ENCODE measurements around the gene ABHD1. TPM values are rescaled to one million over a fixed set of nuclear protein-coding genes. Genes with fewer than 3 reads are reported as not detected.

Gene ABHD1
- total RNA-seq, 1 experiment from 2014 or later = 0.46 TPM

- DNase-seq (ENCODE audit: low read depth, low spot score) = no peak
- POLR2A ChIA-PET = no interaction called here
- in situ Hi-C loops (cut with HindIII; ENCODE audit: low pct_unique_long_range_greater_than_20kb, low sequenced_read_pairs) = no loop called here
Observed at GRCh38 chr2:27150639-27151230, 27.1 kb downstream of the ABHD1 start.

DNA sequence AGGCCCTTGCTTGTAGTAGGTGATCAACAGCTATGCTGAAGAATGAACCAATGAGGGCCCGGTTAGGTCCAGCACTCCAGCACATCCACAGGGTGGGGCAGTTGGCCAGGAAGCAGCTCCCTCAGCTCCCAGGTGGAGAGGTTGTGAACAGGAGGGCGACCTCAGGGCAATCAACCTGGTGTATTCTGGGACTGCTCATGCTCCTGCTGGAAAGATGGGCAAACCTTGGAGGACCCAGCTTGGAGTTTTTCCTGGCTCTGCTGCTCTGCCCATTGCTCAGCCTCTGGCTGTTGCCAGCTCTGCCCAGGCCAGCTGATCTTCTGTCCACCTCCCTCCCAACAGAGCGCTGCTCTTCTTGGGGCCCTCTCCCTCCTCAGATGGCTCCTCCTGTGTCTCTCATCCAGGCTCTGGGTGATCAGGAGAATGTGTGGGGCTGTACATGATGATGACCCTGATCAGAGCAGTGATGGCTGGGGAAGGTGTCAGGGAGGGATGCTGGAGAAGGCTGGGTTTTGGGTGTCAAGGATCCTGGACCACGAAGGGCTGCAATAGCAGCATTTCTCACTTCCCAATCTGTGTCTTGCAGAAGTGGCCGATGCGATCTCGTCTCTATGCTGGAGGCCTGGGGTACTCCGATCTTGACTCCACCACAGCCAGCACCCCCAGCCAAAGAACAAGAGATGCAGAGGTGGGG is 28.6 kb downstream of the ABHD1 start:
- Histone ChIP-seq H3K4me3 (ENCODE audit: low read depth in 2 of 2, low read length in 2 of 2) (no peak overlapping the region), H3K4me1 (ENCODE audit: control insufficient read depth, insufficient read depth, low read length) (no peaks in the 10 kb centered on the region), H3K27ac (ENCODE audit: low read length) (no peak overlapping the region), H3K36me3 (ENCODE audit: control insufficient read depth, insufficient read depth, low read length) (no peaks in the 10 kb centered on the region), H3K9me3 (ENCODE audit: control insufficient read depth, insufficient read depth, low read depth, low read length) (no peaks in the 10 kb centered on the region), H3K27me3 (ENCODE audit: control insufficient read depth, insufficient read depth, low read length) (no peaks in the 10 kb centered on the region)
- no peak for DNase-seq (ENCODE audit: low read depth, low spot score)
- no peak for TF ChIP-seq SIN3A (IDR thresholded peaks at IDR 0.05; ENCODE audit: borderline replicate concordance, insufficient read depth, low read depth, low read length)
- TF ChIP-seq, protein P1, sequence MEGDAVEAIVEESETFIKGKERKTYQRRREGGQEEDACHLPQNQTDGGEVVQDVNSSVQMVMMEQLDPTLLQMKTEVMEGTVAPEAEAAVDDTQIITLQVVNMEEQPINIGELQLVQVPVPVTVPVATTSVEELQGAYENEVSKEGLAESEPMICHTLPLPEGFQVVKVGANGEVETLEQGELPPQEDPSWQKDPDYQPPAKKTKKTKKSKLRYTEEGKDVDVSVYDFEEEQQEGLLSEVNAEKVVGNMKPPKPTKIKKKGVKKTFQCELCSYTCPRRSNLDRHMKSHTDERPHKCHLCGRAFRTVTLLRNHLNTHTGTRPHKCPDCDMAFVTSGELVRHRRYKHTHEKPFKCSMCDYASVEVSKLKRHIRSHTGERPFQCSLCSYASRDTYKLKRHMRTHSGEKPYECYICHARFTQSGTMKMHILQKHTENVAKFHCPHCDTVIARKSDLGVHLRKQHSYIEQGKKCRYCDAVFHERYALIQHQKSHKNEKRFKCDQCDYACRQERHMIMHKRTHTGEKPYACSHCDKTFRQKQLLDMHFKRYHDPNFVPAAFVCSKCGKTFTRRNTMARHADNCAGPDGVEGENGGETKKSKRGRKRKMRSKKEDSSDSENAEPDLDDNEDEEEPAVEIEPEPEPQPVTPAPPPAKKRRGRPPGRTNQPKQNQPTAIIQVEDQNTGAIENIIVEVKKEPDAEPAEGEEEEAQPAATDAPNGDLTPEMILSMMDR (IDR thresholded peaks at IDR 0.05) = no peak
- no peak for TF ChIP-seq TCF7L2 (IDR thresholded peaks at IDR 0.05; ENCODE audit: low read depth, low read length)
- TF ChIP-seq, protein P2, sequence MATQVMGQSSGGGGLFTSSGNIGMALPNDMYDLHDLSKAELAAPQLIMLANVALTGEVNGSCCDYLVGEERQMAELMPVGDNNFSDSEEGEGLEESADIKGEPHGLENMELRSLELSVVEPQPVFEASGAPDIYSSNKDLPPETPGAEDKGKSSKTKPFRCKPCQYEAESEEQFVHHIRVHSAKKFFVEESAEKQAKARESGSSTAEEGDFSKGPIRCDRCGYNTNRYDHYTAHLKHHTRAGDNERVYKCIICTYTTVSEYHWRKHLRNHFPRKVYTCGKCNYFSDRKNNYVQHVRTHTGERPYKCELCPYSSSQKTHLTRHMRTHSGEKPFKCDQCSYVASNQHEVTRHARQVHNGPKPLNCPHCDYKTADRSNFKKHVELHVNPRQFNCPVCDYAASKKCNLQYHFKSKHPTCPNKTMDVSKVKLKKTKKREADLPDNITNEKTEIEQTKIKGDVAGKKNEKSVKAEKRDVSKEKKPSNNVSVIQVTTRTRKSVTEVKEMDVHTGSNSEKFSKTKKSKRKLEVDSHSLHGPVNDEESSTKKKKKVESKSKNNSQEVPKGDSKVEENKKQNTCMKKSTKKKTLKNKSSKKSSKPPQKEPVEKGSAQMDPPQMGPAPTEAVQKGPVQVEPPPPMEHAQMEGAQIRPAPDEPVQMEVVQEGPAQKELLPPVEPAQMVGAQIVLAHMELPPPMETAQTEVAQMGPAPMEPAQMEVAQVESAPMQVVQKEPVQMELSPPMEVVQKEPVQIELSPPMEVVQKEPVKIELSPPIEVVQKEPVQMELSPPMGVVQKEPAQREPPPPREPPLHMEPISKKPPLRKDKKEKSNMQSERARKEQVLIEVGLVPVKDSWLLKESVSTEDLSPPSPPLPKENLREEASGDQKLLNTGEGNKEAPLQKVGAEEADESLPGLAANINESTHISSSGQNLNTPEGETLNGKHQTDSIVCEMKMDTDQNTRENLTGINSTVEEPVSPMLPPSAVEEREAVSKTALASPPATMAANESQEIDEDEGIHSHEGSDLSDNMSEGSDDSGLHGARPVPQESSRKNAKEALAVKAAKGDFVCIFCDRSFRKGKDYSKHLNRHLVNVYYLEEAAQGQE (IDR thresholded peaks at IDR 0.05; ENCODE audit: insufficient read depth in 1 of 2, low read depth in 2 of 2, low read length in 1 of 2) = no peak
- TF ChIP-seq POLR2AphosphoS5 (IDR thresholded peaks at IDR 0.05; ENCODE audit: low read depth, low read length) = no peak
- in situ Hi-C loops (cut with HindIII; ENCODE audit: low pct_unique_long_range_greater_than_20kb, low sequenced_read_pairs) (no loop called here), intact Hi-C loops (cut with micrococcal nuclease; ENCODE audit: unreplicated experiment) (no loop called here)
- CTCF ChIA-PET = no interaction called here
- POLR2A ChIA-PET = no interaction called here
- no TSS peak for BruUV-seq (replicated peaks)
- ATAC-seq = peak; percentile 60

More at GRCh38 chr2:27150639-27151230, 27.1 kb downstream of the ABHD1 start:
- no peak for ATAC-seq
- TF ChIP-seq, protein P1 (IDR thresholded peaks at IDR 0.05) = no peak
- no peak for TF ChIP-seq TCF7L2 (IDR thresholded peaks at IDR 0.05; ENCODE audit: low read depth, low read length)
- TF ChIP-seq, protein P2 (IDR thresholded peaks at IDR 0.05; ENCODE audit: insufficient read depth in 1 of 2, low read depth in 2 of 2, low read length in 1 of 2) = no peak
- no peak for TF ChIP-seq SIN3A (IDR thresholded peaks at IDR 0.05; ENCODE audit: borderline replicate concordance, insufficient read depth, low read depth, low read length)
- TF ChIP-seq POLR2AphosphoS5 (IDR thresholded peaks at IDR 0.05; ENCODE audit: low read depth, low read length) = no peak
- Histone ChIP-seq H3K4me1 (ENCODE audit: control insufficient read depth, insufficient read depth, low read length) (no peaks in the 10 kb centered on the region), H3K27me3 (ENCODE audit: control insufficient read depth, insufficient read depth, low read length) (no peaks in the 10 kb centered on the region), H3K9me3 (ENCODE audit: control insufficient read depth, insufficient read depth, low read depth, low read length) (no peaks in the 10 kb centered on the region), H3K36me3 (ENCODE audit: control insufficient read depth, insufficient read depth, low read length) (no peaks in the 10 kb centered on the region), H3K27ac (ENCODE audit: low read length) (no peak overlapping the region), H3K4me3 (ENCODE audit: low read depth in 2 of 2, low read length in 2 of 2) (no peak overlapping the region)
- intact Hi-C loops (cut with micrococcal nuclease; ENCODE audit: unreplicated experiment) = no loop called here
- no TSS peak for BruUV-seq (replicated peaks)
- CTCF ChIA-PET = interaction anchor here (1.0 kb wide), 1 partner anchor 19 kb away, joined by 4 read pairs; no protein-coding TSS in a partner anchor
